Posterior cingulate gyrus (tissue), 11 donors: ENCODE results near the gene MGST3.
"Not testable (repeated sequence)": the region's sequence is repeated elsewhere in the genome, so short reads cannot be mapped to it uniquely, and the experiment has no call there.

Experiments used
- DNase-seq, 10 donors: peaks; one replicate each; pipeline versions ENCODE4 v3.0.0 to v3.0.0-alpha.2; 2020 to 2021; ENCODE audit warnings: mixed read lengths in 3 of 10
- intact Hi-C: fragments of 100-400 bp; cut with DNase I; formaldehyde crosslinking; loops from one replicate; pipeline ENCODE4 v1.15.1; 2023

Gene MGST3

GRCh38 chr1:165624441-165624840 lies 6.6 kb upstream of the MGST3 start:
- peak in 1 of 10 donors; percentile 30 for DNase-seq
- intact Hi-C loops = loop anchor here (10.0 kb wide), 1 partner anchor 140 kb away; the partner anchor contains the start of gene TMCO1

DNA sequence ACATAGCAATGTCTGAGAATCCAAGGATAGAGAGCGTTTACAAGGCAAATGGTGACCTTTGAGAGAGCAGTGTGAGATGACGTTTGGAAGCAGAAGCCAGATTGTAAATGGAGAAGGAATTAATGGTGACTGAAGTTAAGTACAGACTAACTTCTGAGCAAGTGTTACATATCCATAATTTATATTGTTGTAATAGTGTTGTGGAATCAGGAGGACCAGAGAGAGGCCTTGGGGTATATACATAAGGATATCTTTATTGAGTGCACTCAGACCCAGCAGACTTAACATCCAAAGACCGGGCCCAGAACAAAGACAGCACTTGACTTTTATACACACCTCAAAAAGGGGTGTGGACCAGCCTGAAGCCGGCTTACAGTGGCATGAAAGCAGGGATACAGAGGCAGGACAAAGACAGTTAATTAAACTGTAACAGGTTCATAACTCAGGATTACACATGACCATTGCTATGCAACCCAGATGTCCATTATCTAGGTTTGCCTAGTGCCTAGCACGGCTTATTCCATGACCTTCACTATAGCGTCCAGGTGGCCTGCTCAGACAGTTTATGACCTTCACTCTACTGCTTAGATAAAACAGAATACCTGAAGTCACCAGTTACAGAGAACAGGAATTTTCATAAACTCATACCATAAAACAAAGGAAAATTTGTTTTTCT lies 2.7 kb upstream of the MGST3 start:
- no peak for DNase-seq
- intact Hi-C loops = loop anchor here (10.0 kb wide), 1 partner anchor 137 kb away; the partner anchor contains the start of gene TMCO1

DNA sequence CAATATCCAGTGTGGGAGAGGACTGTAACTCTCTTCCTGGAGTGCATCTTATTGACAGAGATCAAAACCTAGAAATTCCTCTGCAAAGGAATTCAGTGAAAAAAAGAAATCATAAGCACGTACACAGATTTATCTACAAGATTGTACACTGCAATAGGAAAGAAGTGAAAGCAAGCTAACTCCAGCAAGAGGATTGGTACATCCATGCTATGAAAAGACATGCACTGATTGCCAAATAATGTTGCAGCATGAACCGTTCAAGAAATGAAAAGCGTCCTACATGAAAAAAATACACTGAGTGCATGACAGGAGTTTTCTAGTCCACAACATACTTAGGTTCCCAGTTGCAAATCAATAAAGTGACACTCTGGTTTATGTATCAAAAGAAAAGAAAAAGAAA lies 1.9 kb upstream of the MGST3 start:
- intact Hi-C loops = loop anchor here (10.0 kb wide), 1 partner anchor 136 kb away; the partner anchor contains the start of gene TMCO1
- no peak for DNase-seq

DNA sequence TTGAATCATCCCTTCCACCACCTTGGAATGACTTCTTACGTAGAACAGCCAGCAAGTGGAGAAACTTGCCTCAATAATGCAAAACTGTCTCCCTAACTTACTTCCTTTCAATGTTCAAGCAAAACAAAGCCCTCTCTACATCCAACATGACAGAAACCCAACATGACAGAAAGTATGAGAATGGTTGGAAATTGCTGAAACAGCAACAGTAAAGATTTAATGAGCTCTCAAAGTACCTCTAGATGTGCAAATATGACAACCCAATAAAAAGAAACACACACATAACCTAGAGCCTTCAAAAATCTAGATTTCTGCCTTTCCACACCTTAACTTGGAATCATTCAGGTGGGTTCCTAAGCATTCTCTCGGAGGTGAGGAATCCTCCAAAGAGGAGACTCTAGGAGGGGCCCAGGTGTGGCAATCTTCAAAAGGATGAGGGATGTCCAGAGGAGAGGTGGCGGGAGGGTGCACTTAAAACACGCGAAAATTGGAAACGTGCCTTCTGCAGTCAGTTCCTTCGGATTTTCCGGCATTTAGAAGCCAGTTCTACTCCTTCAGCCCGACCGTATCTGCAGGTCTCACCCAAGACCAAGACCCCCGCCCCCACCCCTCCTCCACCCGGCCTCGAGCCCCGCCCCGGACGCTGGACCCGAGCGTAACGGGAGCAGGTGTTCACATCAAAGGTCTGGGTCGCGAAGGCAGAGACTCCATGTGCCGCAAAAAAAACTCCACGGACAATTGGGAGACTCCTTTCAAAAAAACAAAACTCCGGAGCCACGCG lies 996 bp upstream of the MGST3 start:
- intact Hi-C loops = loop anchor here (5.0 to 10.0 kb wide), 2 partner anchors 135 to 197 kb away; partner anchors contain the start of genes TMCO1 and UCK2
- no peak for DNase-seq

GRCh38 chr1:165631342-165632151 lies 513 bp downstream of the MGST3 start:
- peak; percentile 19 to 90 (median 49) for DNase-seq
- intact Hi-C loops = loop anchor here (2.0 to 5.0 kb wide), 2 partner anchors 67 to 196 kb away; partner anchors contain the start of genes ALDH9A1 and UCK2

DNA sequence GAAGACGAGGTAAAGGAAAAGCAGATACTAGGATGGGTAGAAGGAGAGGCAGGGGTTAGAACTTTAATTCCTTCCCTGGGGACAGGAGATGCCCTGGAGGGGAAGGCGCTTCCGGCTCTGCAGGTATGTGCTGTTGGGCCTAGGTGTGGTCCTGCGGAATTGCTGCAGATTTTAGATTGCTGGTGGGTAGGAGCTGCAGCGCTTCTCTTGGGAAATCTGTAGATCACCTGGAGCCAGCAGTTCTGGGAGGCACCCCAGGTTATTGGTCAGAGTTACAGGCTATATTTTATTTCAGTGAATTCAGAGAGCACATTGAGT lies 1.1 kb downstream of the MGST3 start:
- peak in 1 of 10 donors; percentile 30 for DNase-seq
- intact Hi-C loops = loop anchor here (2.0 to 5.0 kb wide), 2 partner anchors 67 to 195 kb away; partner anchors contain the start of genes ALDH9A1 and UCK2

GRCh38 chr1:165632491-165632890 lies 1.5 kb downstream of the MGST3 start:
- no peak for DNase-seq
- intact Hi-C loops = loop anchor here (2.0 to 5.0 kb wide), 2 partner anchors 66 to 195 kb away; partner anchors contain the start of genes ALDH9A1 and UCK2

DNA sequence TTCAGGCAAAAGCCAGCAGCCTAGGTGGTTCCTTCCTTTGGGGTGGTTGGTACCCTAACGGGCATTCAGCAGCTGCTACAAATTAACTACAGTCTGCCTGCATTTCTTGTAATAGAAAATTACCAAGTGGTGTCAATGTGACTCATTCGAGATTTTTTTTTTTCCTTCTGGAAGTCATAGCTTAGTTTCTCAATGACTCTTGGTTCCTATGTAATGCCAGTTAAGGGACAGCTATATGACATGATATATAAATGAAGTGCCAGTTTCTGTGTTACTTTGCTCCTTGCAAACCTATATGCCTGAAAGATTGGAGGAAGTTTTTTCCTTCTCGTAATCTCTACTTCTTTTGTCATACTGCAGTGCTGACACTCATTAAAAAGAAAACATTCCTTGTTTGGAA lies 2.6 kb downstream of the MGST3 start:
- DNase-seq = no peak

GRCh38 chr1:165634154-165634921 lies 3.3 kb downstream of the MGST3 start:
- intact Hi-C loops = loop anchor here (5.0 kb wide), 1 partner anchor 193 kb away; the partner anchor contains the start of gene UCK2
- no peak for DNase-seq

More for the DNA sequence above, 2.6 kb downstream of the MGST3 start:
- intact Hi-C loops = loop anchor here (2.0 to 5.0 kb wide), 2 partner anchors 65 to 194 kb away; partner anchors contain the start of genes ALDH9A1 and UCK2

GRCh38 chr1:165635329-165635728 lies 4.3 kb downstream of the MGST3 start:
- intact Hi-C loops = no loop called here
- DNase-seq = peak in 2 of 10 donors; percentile 19 to 64

DNA sequence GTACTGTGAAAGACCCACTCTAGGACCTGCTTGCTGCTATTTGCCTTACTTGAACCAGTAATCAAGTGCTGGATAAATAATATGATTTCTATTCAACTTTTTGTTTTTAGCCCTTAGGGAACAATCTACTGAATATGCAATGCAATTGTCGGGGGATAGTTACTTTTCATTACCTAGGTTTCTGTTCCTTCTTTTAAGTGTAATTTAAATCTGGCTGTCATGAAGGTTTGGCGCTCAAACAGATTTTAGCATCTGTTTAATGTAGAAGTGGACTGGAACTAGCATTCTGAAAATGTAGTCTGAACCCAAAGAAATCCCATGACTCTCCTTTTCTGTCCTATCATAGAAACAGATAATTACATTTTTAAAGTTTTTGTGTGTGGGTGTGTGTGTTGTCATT lies 4.8 kb downstream of the MGST3 start:
- DNase-seq = no peak
- intact Hi-C loops = no loop called here

DNA sequence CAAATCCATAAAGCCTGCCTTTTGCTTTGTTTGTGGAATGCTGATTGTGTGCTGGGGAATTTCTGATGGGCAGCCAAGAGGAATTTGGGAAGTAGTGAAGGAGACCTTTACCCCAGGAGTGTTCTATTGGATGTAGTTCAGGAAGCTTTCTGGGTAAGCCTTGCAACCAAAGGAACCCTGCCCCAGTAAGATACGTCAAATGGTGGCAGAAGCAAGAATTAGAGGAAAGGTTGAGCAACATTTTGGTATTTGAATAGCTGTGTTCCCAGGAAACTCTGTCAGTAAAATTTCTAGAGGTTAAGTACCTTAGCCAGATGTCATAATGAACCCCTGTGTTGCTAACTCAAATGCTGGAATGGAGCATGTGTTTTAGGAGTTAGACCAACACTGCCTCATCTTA lies 6.4 kb downstream of the MGST3 start:
- no peak for DNase-seq
- intact Hi-C loops = no loop called here

- intact Hi-C loops, DNase-seq: not testable (repeated sequence)
Observed at GRCh38 chr1:165638211-165638610, 7.2 kb downstream of the MGST3 start.

- intact Hi-C loops = no loop called here
- DNase-seq = no peak
Observed at GRCh38 chr1:165639821-165640623, 9.0 kb downstream of the MGST3 start.

GRCh38 chr1:165641231-165641987 lies 10.4 kb downstream of the MGST3 start:
- no peak for DNase-seq
- intact Hi-C loops = no loop called here

GRCh38 chr1:165644064-165644735 lies 13.2 kb downstream of the MGST3 start:
- intact Hi-C loops = no loop called here
- no peak for DNase-seq

DNA sequence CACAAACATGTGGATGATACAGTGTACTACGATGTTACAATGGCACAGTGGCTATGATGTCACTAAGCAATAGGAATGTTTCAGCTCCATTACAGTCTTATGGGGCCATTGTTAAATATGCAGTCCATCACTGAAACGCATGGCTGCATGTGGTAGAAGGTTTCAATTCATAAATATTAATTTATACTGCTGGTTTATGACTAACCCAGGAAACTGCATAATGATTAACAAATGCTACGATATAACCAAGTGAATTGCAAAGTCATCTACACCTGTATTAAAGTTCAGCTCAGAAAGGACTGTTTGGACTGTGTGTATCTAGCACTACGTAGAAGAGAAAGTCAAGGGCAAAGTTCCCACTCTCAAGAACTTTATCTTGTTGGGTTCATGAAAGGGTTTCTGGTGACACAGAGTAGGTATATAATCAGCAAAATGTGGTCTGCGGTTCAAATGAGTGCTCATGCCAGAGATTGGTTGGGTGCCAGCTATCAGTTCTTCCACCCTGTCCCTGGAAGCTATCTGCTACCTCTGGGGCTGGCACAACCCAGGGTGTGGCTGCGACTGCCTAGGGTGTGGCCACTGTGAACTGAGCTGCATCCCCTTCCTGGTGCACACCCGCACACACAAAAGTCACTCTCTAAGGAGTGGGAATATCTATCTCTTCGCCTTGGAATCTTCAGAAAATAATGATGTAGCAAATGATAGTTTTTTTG lies 14.8 kb downstream of the MGST3 start:
- DNase-seq = no peak
- intact Hi-C loops = no loop called here
